ENCODE measurements around the gene ROBO1. TPM values are rescaled to one million over a fixed set of nuclear protein-coding genes. Genes with fewer than 3 reads are reported as not detected.
A peak's percentile ranks its signal among the peaks of the same experiment; 100 is the strongest.

Gene ROBO1
- total RNA-seq, 1 donor = 88.5 TPM

DNA sequence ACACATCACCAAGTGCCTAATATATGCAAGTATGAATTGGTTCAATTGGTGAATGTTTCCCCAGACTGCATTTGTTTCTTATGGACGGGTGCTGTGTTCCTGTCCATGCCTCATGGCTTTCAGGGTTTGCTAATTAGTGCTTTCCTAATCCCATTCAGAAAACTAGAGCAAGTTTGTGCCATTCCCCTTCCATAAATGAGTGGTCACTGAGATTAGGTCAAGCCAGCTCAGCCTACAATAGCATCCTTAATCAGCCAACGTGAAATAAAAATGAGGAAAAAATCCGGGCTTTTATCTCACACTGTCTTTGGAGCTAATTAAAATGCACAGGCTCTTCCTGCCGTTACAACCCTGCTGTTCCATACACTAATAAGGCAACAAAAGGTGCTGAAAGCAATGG, 788.8 kb downstream of the ROBO1 start:
- TF ChIP-seq, protein P1, sequence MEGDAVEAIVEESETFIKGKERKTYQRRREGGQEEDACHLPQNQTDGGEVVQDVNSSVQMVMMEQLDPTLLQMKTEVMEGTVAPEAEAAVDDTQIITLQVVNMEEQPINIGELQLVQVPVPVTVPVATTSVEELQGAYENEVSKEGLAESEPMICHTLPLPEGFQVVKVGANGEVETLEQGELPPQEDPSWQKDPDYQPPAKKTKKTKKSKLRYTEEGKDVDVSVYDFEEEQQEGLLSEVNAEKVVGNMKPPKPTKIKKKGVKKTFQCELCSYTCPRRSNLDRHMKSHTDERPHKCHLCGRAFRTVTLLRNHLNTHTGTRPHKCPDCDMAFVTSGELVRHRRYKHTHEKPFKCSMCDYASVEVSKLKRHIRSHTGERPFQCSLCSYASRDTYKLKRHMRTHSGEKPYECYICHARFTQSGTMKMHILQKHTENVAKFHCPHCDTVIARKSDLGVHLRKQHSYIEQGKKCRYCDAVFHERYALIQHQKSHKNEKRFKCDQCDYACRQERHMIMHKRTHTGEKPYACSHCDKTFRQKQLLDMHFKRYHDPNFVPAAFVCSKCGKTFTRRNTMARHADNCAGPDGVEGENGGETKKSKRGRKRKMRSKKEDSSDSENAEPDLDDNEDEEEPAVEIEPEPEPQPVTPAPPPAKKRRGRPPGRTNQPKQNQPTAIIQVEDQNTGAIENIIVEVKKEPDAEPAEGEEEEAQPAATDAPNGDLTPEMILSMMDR (IDR thresholded peaks at IDR 0.05; ENCODE audit: insufficient read depth, low read depth, low read length) = no peak
- H3K4me3 ChIP-seq (ENCODE audit: low read depth, low read length) = no peak overlapping the region
- no peak for DNase-seq (ENCODE audit: low read depth)

GRCh38 chr3:78978037-78978436, 789.8 kb downstream of the ROBO1 start:
- DNase-seq (ENCODE audit: low read depth) = peak; percentile 7
- TF ChIP-seq, protein P1 (IDR thresholded peaks at IDR 0.05; ENCODE audit: insufficient read depth, low read depth, low read length) = peak; percentile 28
- H3K4me3 ChIP-seq (ENCODE audit: low read depth, low read length) = no peak overlapping the region

DNA sequence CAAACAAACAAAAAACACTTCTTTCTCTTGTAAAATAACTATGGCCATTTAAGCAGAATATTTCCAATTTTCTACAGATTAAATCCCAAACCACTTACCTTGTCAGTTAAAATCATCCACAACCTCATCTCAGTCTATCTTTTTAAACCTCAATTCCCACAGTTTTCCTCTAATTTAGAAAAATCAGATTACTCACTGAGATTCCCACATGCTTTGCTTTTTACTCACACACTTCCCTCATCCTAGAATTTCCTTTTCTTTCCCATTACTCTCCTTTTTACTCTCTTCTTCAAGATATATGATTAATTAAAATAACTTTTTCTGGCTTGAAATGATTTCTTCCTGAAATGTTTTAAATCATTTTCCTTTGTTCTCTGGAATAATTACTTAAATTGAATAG, 790.7 kb downstream of the ROBO1 start:
- DNase-seq (ENCODE audit: low read depth) = no peak
- TF ChIP-seq, protein P1 (IDR thresholded peaks at IDR 0.05; ENCODE audit: insufficient read depth, low read depth, low read length) = no peak
- H3K4me3 ChIP-seq (ENCODE audit: low read depth, low read length) = no peak overlapping the region

GRCh38 chr3:78976200-78976599, 791.6 kb downstream of the ROBO1 start:
- H3K4me3 ChIP-seq (ENCODE audit: low read depth, low read length) = no peak overlapping the region
- TF ChIP-seq, protein P1 (IDR thresholded peaks at IDR 0.05; ENCODE audit: insufficient read depth, low read depth, low read length) = no peak
- DNase-seq (ENCODE audit: low read depth) = no peak

DNA sequence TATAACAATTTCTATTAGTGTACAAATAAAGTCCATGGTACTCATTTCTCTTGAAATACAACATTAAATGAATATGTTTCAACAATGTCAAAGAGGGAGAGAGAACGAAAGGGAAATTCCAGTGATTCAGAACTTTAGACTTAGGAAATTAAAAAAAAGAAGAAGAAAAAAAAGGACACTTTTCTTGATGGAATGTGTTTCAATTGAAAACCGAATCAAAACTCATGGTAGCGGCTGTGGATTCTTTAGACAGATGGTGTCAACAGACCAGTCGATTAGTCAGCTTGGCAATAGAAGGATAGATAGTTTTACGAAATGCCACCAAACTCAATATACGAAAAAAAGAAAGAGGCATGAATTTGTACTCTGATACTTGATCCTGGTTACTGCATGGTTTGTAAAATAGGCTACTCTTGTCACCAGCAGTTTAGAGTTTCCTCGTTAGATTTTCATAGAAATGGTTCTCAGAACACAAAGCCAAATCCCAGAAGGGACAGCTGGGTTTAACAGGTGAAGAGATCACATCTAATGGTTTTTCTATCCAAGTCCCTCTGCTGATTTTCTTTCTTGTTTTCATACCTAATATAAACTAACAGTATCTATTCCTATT, 793.5 kb downstream of the ROBO1 start:
- DNase-seq (ENCODE audit: low read depth) = no peak
- no peak overlapping the region for H3K4me3 ChIP-seq (ENCODE audit: low read depth, low read length)
- TF ChIP-seq, protein P1 (IDR thresholded peaks at IDR 0.05; ENCODE audit: insufficient read depth, low read depth, low read length) = no peak

DNA sequence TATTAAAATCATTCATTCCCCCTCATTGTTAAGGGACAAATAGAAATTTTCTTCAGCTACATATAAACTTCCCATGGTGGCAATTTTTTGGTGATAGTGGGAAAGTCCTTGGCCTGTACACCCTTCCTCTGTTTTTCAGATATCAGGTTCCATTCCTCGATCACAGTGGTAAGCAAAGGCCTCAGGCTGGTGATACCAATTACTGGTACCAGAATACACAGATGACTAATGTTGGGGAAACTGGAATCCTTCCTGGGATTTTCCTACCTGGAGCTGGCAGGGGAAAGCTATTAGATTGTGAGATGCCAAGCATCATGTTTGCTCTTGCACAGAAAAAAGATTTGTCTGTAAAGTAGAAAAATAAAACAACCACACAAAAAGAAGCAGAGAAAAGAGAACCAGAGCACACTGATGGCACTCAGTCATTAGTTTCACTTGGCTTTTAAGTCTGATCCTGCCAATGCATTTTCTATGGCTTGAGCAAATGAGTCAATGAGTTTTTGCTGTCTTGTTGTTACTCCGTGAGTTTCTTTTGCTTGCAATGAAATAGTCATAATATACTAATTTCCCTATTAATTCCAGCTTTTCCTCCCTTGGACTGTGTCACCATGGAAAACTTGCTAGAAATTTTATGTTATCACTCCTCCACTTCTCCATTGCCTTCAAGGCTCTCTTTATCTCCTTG, 795.0 kb downstream of the ROBO1 start:
- no peak overlapping the region for H3K4me3 ChIP-seq (ENCODE audit: low read depth, low read length)
- no peak for DNase-seq (ENCODE audit: low read depth)
- TF ChIP-seq, protein P1 (IDR thresholded peaks at IDR 0.05; ENCODE audit: insufficient read depth, low read depth, low read length) = no peak
